ENCODE results near the gene REELD1.

REELD1 gene

GRCh38 chr4:146243141-146243882 is 29.0 kb downstream of the REELD1 start:
- Histone ChIP-seq H3F3A (ENCODE audit: insufficient read depth, low read length) (no peaks in the 10 kb centered on the region), H3K9me3 (ENCODE audit: low read length) (no peaks in the 10 kb centered on the region), H3K4me1 (ENCODE audit: insufficient read depth, low read length, severe bottlenecking) (peaks cover 13% of the 10 kb centered on the region), H3K4me3 (ENCODE audit: low read depth, low read length, poor library complexity, severe bottlenecking) (peak overlapping the region; percentile 30), H3K27ac (ENCODE audit: low read depth, low read length, poor library complexity, severe bottlenecking) (no peak overlapping the region), H3K36me3 (ENCODE audit: insufficient read depth, low read length) (no peaks in the 10 kb centered on the region), H2AFZ (ENCODE audit: low read length) (no peak overlapping the region), H3K27me3 (ENCODE audit: insufficient read depth, low read length) (no peaks in the 10 kb centered on the region; the same call in 1 of the 2 replicates), H3K4me2 (ENCODE audit: low read length) (peak overlapping the region; percentile 41), H3K79me2 (ENCODE audit: insufficient read depth, low read length) (no peaks in the 10 kb centered on the region), H4K20me1 (ENCODE audit: insufficient read depth, low read length) (no peaks in the 10 kb centered on the region), H3K9me2 (ENCODE audit: low read depth, low read length) (no peaks in the 10 kb centered on the region), H3K9ac (ENCODE audit: low read length) (no peak overlapping the region; the same call in 1 of the 2 replicates)
- TF ChIP-seq EZH2 (IDR thresholded peaks at IDR 0.05; ENCODE audit: borderline replicate concordance, low read length) (no peak), CTCF (IDR thresholded peaks at IDR 0.05; ENCODE audit: low read length) (peak; percentile 95)

- Histone ChIP-seq H3K9me3 (ENCODE audit: low read length) (no peaks in the 10 kb centered on the region), H3K27ac (ENCODE audit: low read depth, low read length, poor library complexity, severe bottlenecking) (no peak overlapping the region), H3K9ac (ENCODE audit: low read length) (no peak overlapping the region; the same call in 1 of the 2 replicates), H3K36me3 (ENCODE audit: insufficient read depth, low read length) (no peaks in the 10 kb centered on the region), H3K27me3 (ENCODE audit: insufficient read depth, low read length) (no peaks in the 10 kb centered on the region; the same call in 1 of the 2 replicates), H3K4me2 (ENCODE audit: low read length) (peak overlapping the region; percentile 41), H4K20me1 (ENCODE audit: insufficient read depth, low read length) (no peaks in the 10 kb centered on the region), H2AFZ (ENCODE audit: low read length) (no peak overlapping the region), H3K4me1 (ENCODE audit: insufficient read depth, low read length, severe bottlenecking) (peaks cover 13% of the 10 kb centered on the region), H3F3A (ENCODE audit: insufficient read depth, low read length) (no peaks in the 10 kb centered on the region), H3K79me2 (ENCODE audit: insufficient read depth, low read length) (no peaks in the 10 kb centered on the region), H3K4me3 (ENCODE audit: low read depth, low read length, poor library complexity, severe bottlenecking) (peak overlapping the region; percentile 30), H3K9me2 (ENCODE audit: low read depth, low read length) (no peaks in the 10 kb centered on the region)
- TF ChIP-seq CTCF (IDR thresholded peaks at IDR 0.05; ENCODE audit: low read length) = no peak
- TF ChIP-seq EZH2 (IDR thresholded peaks at IDR 0.05; ENCODE audit: borderline replicate concordance, low read length) = no peak
Observed at GRCh38 chr4:146243883-146244277, 29.5 kb downstream of the REELD1 start.

DNA sequence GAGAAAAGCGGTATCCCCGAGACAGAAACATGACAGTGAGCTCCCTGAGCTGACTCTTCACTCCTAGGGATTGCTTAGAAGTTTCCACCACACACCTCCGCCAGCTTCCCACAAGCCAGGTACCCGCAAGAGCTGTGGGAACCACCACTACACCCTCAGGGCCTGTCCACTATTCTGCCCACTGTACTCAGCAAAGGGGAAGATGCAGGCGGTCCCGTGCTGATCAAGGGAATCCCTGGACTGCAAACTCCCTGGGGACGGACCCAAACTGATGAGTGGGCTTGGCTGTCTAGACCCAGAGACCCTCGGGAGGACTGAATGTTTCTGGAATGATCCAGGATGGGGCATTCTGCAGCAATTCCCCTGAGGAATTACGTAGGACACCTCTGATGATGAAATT is 30.2 kb downstream of the REELD1 start:
- Histone ChIP-seq H3F3A (ENCODE audit: insufficient read depth, low read length) (no peaks in the 10 kb centered on the region), H3K9me3 (ENCODE audit: low read length) (no peaks in the 10 kb centered on the region), H3K4me2 (ENCODE audit: low read length) (no peak overlapping the region), H3K27me3 (ENCODE audit: insufficient read depth, low read length) (no peaks in the 10 kb centered on the region; the same call in 1 of the 2 replicates), H3K9ac (ENCODE audit: low read length) (no peak overlapping the region), H4K20me1 (ENCODE audit: insufficient read depth, low read length) (no peaks in the 10 kb centered on the region), H2AFZ (ENCODE audit: low read length) (no peak overlapping the region), H3K36me3 (ENCODE audit: insufficient read depth, low read length) (no peaks in the 10 kb centered on the region), H3K4me3 (ENCODE audit: low read depth, low read length, poor library complexity, severe bottlenecking) (no peak overlapping the region), H3K9me2 (ENCODE audit: low read depth, low read length) (no peaks in the 10 kb centered on the region), H3K79me2 (ENCODE audit: insufficient read depth, low read length) (no peaks in the 10 kb centered on the region), H3K27ac (ENCODE audit: low read depth, low read length, poor library complexity, severe bottlenecking) (no peak overlapping the region), H3K4me1 (ENCODE audit: insufficient read depth, low read length, severe bottlenecking) (peaks cover 13% of the 10 kb centered on the region)
- no peak for TF ChIP-seq CTCF (IDR thresholded peaks at IDR 0.05; ENCODE audit: low read length)
- no peak for TF ChIP-seq EZH2 (IDR thresholded peaks at IDR 0.05; ENCODE audit: borderline replicate concordance, low read length)

All from OCI-LY1 (cell line).